Right cardiac atrium (tissue), 5 donors: Measurements from ENCODE around the gene BNC2. TPM values are rescaled to one million over a fixed set of nuclear protein-coding genes. Genes with fewer than 3 reads are reported as not detected.
A peak's percentile ranks its signal among the peaks of the same experiment; 100 is the strongest.

ENCODE experiments used
- ATAC-seq, 2 donors: fragments of 200-7000 bp; cut with Tn5 transposase; one replicate each; pipeline versions ENCODE4 v1.8.0 to v1.9.1; 2020; ENCODE audit warnings: moderate library complexity in 2 of 2, mild to moderate bottlenecking in 1 of 2
- DNase-seq, 3 donors: peaks; one replicate each; pipeline ENCODE4 v3.0.0-alpha.2; 2020
- H3K27ac ChIP-seq: one replicate; pipeline ENCODE4 v1.5.1; 2013; ENCODE audit warnings: mild to moderate bottlenecking, low read length, control low read depth, moderate library complexity
- H3K27me3 ChIP-seq: one replicate; pipeline ENCODE4 v1.6.1; 2013; ENCODE audit not compliant: control insufficient read depth, insufficient read depth
- H3K4me1 ChIP-seq: one replicate; pipeline ENCODE4 v1.6.1; 2013; ENCODE audit warnings: low read length; ENCODE audit not compliant: control insufficient read depth, insufficient read depth
- H3K4me3 ChIP-seq: one replicate; pipeline ENCODE4 v1.5.1; 2013; ENCODE audit warnings: low read length, control low read depth
- H3K9me3 ChIP-seq: one replicate; pipeline ENCODE4 v1.6.1; 2013; ENCODE audit warnings: low read length; ENCODE audit not compliant: control insufficient read depth
- WGBS: extraction: QIAGEN DNeasy Blood & Tissue Kit; methylation state at CpG from one replicate; pipeline ENCODE4 v1.1.7; 2013; 5-methylcytosine and 5-hydroxymethylcytosine counted together
- intact Hi-C, 4 donors: fragments of 100-400 bp; cut with DNase I; formaldehyde crosslinking; loops; one replicate each; pipeline versions ENCODE4 v1.11.0 to v1.14.0; 2022 to 2023
- polyA plus RNA-seq: library from polyadenylated mRNA; stranded (reverse); fragments of 200-250 nt; gene quantifications from one replicate; pipeline ENCODE4 v1.2.3, GENCODE V29; 2013
- total RNA-seq, 4 donors: library from RNA; stranded (reverse); fragmentation: NEBNext Ultra II Directional; extraction: Animal tissue kit (Norgen Biotek cat#: 25700); gene quantifications; one replicate each; pipeline ENCODE4 v1.2.1, GENCODE V29; 2021
- donor health status: healthy with polysubstance abuse.
- donor health status: DM: no; HTN: yes; CAD: no.
- donor health status: DM: no; HTN: no; CAD: no.
- donor health status: DM: no; HTN: yes; CAD: no; lungs with severe emphysema.
- donor health status: DM: yes; HTN: yes; CAD: no.

Gene BNC2
- total and polyA plus RNA-seq, 5 donors = 4.7 to 123 (median 67.8) TPM

DNA sequence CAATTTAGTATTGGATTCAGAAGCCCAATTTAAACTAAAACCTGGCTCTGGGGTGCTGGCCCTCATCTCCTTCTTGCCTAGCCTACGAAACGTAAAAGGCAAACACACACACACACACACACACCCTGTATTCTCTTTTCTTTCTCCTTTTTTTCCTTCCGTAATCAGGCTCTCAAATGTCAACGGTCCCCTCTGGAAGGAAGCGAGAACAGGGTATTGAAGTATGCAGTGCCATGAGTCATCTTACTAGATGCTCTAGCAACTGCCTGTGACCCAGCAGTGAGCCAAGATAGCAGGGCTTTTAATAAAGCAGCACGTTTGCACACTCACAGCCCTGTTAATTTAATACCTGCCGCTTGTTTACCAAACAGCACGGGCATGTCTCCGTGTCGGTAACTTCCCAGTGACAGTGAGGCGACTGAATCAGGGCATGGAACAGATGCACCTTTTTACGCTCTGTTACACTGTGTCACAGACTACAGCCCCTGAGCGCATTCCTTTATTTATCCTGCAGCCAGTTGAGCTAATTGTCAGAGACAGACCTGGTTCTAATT, 243.8 kb downstream of the BNC2 start:
- intact Hi-C loops = no loop called here
- H3K4me1 ChIP-seq = no peaks in the 10 kb centered on the region
- no peaks in the 10 kb centered on the region for H3K9me3 ChIP-seq
- H3K27ac ChIP-seq = no peak overlapping the region
- no peak overlapping the region for H3K4me3 ChIP-seq
- WGBS = 39% methylated on average over 13 of the region's 13 CpGs
- peak in 2 of 3 donors; percentile 20 to 37 for DNase-seq
- no peaks in the 10 kb centered on the region for H3K27me3 ChIP-seq
- peak; percentile 91 to 95 for ATAC-seq

- 63% methylated on average over 1 of the region's 1 CpG for WGBS
- Histone ChIP-seq H3K9me3 (no peaks in the 10 kb centered on the region), H3K4me3 (no peak overlapping the region), H3K27ac (no peak overlapping the region), H3K27me3 (no peaks in the 10 kb centered on the region), H3K4me1 (no peaks in the 10 kb centered on the region)
- ATAC-seq (peak in 1 of 2 donors; percentile 41), DNase-seq (no peak)
- intact Hi-C loops = no loop called here
Measured at GRCh38 chr9:16625811-16626210, 244.7 kb downstream of the BNC2 start.

DNA sequence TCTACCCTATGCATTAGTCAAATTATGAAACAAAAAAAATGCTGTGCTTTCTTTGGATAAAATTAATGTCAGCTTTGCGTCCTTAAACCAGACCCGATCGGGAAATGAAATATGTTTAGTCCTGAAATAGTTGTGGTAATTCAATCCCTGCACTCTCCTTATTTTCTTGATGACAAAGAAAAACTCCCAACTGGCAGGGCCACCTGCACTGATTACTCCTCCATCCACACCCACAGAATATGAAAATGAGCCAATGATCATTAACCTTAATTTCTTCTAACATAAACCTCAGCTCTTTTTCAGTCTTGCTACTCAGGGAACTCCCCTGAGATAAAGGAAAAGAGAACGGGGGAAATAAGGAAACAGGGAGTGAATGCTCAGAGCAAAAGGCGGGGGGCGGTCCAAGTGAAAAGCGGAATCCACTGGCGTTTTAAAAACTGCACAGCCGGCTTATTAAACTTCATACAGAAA, 245.3 kb downstream of the BNC2 start:
- Histone ChIP-seq H3K27ac (no peak overlapping the region), H3K4me3 (no peak overlapping the region), H3K9me3 (no peaks in the 10 kb centered on the region), H3K27me3 (no peaks in the 10 kb centered on the region), H3K4me1 (no peaks in the 10 kb centered on the region)
- ATAC-seq = no peak
- intact Hi-C loops = no loop called here
- DNase-seq = no peak
- 44% methylated on average over 9 of the region's 9 CpGs for WGBS

- H3K27me3 ChIP-seq = no peaks in the 10 kb centered on the region
- DNase-seq (no peak), ATAC-seq (no peak)
- intact Hi-C loops = no loop called here
- no peaks in the 10 kb centered on the region for H3K4me1 ChIP-seq
- H3K9me3 ChIP-seq = no peaks in the 10 kb centered on the region
- 50% methylated on average over 3 of the region's 3 CpGs for WGBS
- no peak overlapping the region for H3K4me3 ChIP-seq
- no peak overlapping the region for H3K27ac ChIP-seq
Measured at GRCh38 chr9:16624744-16625117, 245.7 kb downstream of the BNC2 start.

DNA sequence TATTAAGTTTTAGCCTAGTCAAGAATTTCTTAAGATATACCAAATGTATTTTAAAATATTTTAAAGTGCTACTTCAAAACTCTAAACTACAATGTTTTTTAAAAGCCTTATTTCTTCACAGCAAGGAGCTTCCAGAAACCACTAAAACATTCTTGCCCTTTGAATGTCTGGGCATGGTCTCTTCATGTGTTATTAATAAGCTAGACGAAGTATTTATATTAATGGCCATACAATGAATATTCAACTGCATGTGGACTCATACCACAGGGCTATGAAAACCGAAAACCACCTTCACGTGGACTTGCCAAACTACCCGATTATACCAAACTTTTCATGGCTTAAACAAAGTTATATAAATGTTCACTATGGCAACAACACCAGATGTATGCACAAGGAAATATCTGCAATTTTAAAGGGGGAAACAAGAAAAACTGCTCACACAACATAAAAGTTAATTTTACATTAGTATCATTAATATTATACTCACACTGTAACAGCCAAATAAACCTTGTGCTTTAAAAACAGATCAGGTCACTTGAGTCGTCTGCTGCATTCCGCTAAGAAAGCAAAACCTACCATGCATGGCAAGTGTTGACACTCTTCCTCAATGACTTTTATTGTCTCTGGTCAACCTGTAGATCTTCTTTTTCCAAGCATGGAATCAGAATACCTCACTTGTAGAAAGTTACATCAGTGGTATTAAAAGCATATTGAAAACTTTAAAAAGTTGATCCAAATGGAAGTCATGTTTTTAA, 246.3 kb downstream of the BNC2 start:
- intact Hi-C loops = no loop called here
- no peak overlapping the region for H3K4me3 ChIP-seq
- H3K27me3 ChIP-seq = no peaks in the 10 kb centered on the region
- no peaks in the 10 kb centered on the region for H3K9me3 ChIP-seq
- DNase-seq = no peak
- no peaks in the 10 kb centered on the region for H3K4me1 ChIP-seq
- WGBS = 89% methylated on average over 6 of the region's 6 CpGs
- no peak for ATAC-seq
- H3K27ac ChIP-seq = no peak overlapping the region

- Histone ChIP-seq H3K27me3 (no peaks in the 10 kb centered on the region), H3K4me3 (no peak overlapping the region), H3K4me1 (no peaks in the 10 kb centered on the region), H3K27ac (no peak overlapping the region), H3K9me3 (no peaks in the 10 kb centered on the region)
- WGBS = 86% methylated on average over 3 of the region's 3 CpGs
- DNase-seq (no peak), ATAC-seq (no peak)
- intact Hi-C loops = no loop called here
Measured at GRCh38 chr9:16622541-16622940, 247.9 kb downstream of the BNC2 start.

DNA sequence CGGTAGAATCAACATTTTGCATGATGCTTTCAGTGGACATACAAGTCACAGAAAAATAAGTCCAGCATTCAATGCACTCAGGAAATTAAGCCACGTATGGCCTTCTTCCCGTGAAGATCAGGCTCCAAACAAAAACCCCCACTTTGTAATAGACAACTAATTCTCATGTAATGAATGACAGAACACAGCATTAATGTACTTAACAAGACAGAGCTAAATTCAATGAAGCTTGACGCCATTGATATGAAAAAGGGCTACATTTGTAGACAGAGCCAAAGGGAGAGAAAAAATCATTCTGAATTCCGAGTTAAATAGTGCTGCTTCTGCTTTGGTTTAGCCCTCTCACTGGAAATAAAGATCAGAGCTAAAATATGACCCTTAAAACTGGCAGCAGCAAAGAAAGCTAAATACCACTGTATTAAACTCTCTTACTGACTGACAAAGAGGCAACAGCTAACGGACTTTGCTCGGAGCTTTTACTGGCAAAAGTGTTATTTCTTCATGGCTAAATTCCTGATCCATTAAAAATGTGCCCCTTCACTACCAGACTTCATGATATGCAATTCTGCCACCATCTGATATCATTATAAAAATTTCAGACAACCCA, 250.5 kb downstream of the BNC2 start:
- H3K4me3 ChIP-seq = no peak overlapping the region
- H3K9me3 ChIP-seq = no peaks in the 10 kb centered on the region
- no peaks in the 10 kb centered on the region for H3K27me3 ChIP-seq
- WGBS = 63% methylated on average over 7 of the region's 7 CpGs
- intact Hi-C loops = no loop called here
- no peaks in the 10 kb centered on the region for H3K4me1 ChIP-seq
- no peak for DNase-seq
- H3K27ac ChIP-seq = no peak overlapping the region
- ATAC-seq = no peak

DNA sequence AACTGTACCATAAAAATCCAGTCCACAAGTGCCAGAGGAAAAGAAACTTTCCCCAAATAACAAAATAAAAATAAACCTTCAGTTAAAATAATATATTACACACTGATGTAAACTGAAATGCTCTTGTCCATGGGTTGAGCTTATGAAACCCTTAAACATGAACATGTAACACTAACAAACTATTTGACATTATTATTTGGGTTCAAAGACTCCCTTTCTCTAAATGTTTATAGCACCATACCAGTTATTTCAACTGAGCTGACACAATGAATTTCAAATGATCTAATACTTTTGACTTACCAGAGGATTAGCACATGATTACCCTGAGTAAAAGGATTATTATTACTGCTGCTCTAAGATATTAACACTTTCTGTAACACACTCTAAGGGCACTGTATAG, 251.1 kb downstream of the BNC2 start:
- DNase-seq (no peak), ATAC-seq (no peak)
- intact Hi-C loops = no loop called here
- H3K4me3 ChIP-seq = no peak overlapping the region
- no peaks in the 10 kb centered on the region for H3K9me3 ChIP-seq
- no peak overlapping the region for H3K27ac ChIP-seq
- no peaks in the 10 kb centered on the region for H3K4me1 ChIP-seq
- no peaks in the 10 kb centered on the region for H3K27me3 ChIP-seq

GRCh38 chr9:16618524-16618923, 251.9 kb downstream of the BNC2 start:
- no peak overlapping the region for H3K4me3 ChIP-seq
- 83% methylated on average over 3 of the region's 3 CpGs for WGBS
- no peak for ATAC-seq
- H3K4me1 ChIP-seq = no peaks in the 10 kb centered on the region
- no peak overlapping the region for H3K27ac ChIP-seq
- H3K27me3 ChIP-seq = no peaks in the 10 kb centered on the region
- no peak for DNase-seq
- no peaks in the 10 kb centered on the region for H3K9me3 ChIP-seq
- intact Hi-C loops = no loop called here

- ATAC-seq (no peak), DNase-seq (no peak)
- intact Hi-C loops = no loop called here
- Histone ChIP-seq H3K27me3 (no peaks in the 10 kb centered on the region), H3K4me3 (no peak overlapping the region), H3K9me3 (no peaks in the 10 kb centered on the region), H3K27ac (no peak overlapping the region), H3K4me1 (no peaks in the 10 kb centered on the region)
- 70% methylated on average over 2 of the region's 2 CpGs for WGBS
Measured at GRCh38 chr9:16616686-16617085, 253.8 kb downstream of the BNC2 start.

DNA sequence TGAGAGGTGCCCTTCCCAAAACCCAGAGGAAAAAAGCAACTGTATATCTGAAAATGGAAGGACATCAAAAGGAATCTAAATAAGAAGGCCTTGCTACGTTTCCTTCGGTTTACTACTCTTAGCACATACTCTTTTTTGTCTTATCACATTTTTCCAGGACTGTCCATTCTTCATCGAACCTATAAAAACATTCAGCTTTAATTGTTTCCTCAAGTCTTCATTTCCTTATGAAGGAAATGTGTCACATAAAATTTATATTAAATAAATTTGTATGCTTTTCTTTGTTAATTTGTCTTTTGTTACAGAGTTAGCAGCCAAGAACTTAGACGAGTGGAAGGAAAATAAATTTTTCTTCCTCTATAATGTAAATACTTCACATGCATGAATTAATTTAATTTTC, 255.0 kb downstream of the BNC2 start:
- intact Hi-C loops = no loop called here
- 81% methylated on average over 4 of the region's 4 CpGs for WGBS

More for the DNA sequence above, 255.0 kb downstream of the BNC2 start:
- DNase-seq (no peak), ATAC-seq (no peak)
- Histone ChIP-seq H3K27me3 (no peaks in the 10 kb centered on the region), H3K4me1 (no peaks in the 10 kb centered on the region), H3K4me3 (no peak overlapping the region), H3K27ac (no peak overlapping the region), H3K9me3 (no peaks in the 10 kb centered on the region)
